IMR-90 (cell line): Measurements from ENCODE around the gene DACH1. TPM values are rescaled to one million over a fixed set of nuclear protein-coding genes. Genes with fewer than 3 reads are reported as not detected.

Source experiments
- ATAC-seq: fragments of 200-7000 bp; cut with Tn5 transposase; 2 replicates; pipeline ENCODE4 v1.9.1; 2020; ENCODE audit warnings: low read depth, mild to moderate bottlenecking, moderate library complexity
- BruUV-seq: library from RNA; stranded (reverse); fragments of 400-500 nt; replicated peaks from 2 replicates; lab custom pipeline; 2021; lab: Mats Ljungman, UMichigan
- CTCF ChIA-PET: fragments of 300-600 bp; formaldehyde crosslinking; extraction: SDS; loops from one replicate; lab custom pipeline; 2021; ENCODE audit warnings: antibody characterized with exemption; lab: Yijun Ruan, JAX
- POLR2A ChIA-PET: fragments of 300-600 bp; sonication (Branson Sonifier 250); formaldehyde crosslinking; loops from one replicate; lab custom pipeline; 2022; ENCODE audit warnings: antibody characterized with exemption; ENCODE audit not compliant: unreplicated experiment; lab: Charles Lee
- DNase-seq: peaks from one replicate; pipeline ENCODE4 v3.0.0; 2013
- H2AFZ ChIP-seq: replicated peaks from 2 replicates; pipeline ENCODE3; 2013; ENCODE audit warnings: low read length, mild to moderate bottlenecking; ENCODE audit not compliant: poor library complexity
- H2AK5ac ChIP-seq: 2 replicates; pipeline ENCODE4 v1.6.1; 2013; ENCODE audit warnings: low read depth, low read length, inconsistent platforms
- H2AK9ac ChIP-seq: replicated peaks from 2 replicates; pipeline ENCODE3; 2013; ENCODE audit warnings: mild to moderate bottlenecking, low read depth, low read length, moderate library complexity; ENCODE audit not compliant: poor library complexity
- H2BK120ac ChIP-seq: 2 replicates; pipeline ENCODE4 v1.6.1; 2013; ENCODE audit warnings: low read depth, low read length, inconsistent platforms
- H2BK15ac ChIP-seq: 3 replicates; pipeline ENCODE4 v1.6.1; 2013; ENCODE audit warnings: low read depth, low read length, inconsistent platforms
- H2BK20ac ChIP-seq: 2 replicates; pipeline ENCODE4 v1.6.1; 2013; ENCODE audit warnings: low read depth, mild to moderate bottlenecking, inconsistent platforms, low read length, moderate library complexity
- H2BK5ac ChIP-seq: 2 replicates; pipeline ENCODE4 v1.6.1; 2013; ENCODE audit warnings: mild to moderate bottlenecking, low read depth, low read length, inconsistent platforms; ENCODE audit not compliant: poor library complexity, severe bottlenecking
- H3K14ac ChIP-seq: replicated peaks from 2 replicates; pipeline ENCODE4 v1.6.1; 2013; ENCODE audit warnings: low read depth, low read length, inconsistent platforms
- H3K18ac ChIP-seq: 2 replicates; pipeline ENCODE4 v1.6.1; 2013; ENCODE audit warnings: low read depth, low read length, control low read depth
- H3K23ac ChIP-seq: 2 replicates; pipeline ENCODE4 v1.6.1; 2013; ENCODE audit warnings: low read depth, low read length, inconsistent platforms
- H3K27ac ChIP-seq: 2 replicates; pipeline ENCODE4 v1.5.1; 2013; ENCODE audit warnings: mild to moderate bottlenecking, control low read depth, low read length; ENCODE audit not compliant: insufficient read depth
- H3K27me3 ChIP-seq: 2 replicates; pipeline ENCODE4 v1.6.1; 2013; ENCODE audit warnings: low read length; ENCODE audit not compliant: control insufficient read depth, insufficient read depth
- H3K36me3 ChIP-seq: 2 replicates; pipeline ENCODE4 v1.6.1; 2013; ENCODE audit warnings: low read length, mixed read lengths; ENCODE audit not compliant: control insufficient read depth, insufficient read depth
- H3K4ac ChIP-seq: 2 replicates; pipeline ENCODE4 v1.6.1; 2013; ENCODE audit warnings: low read depth, low read length, inconsistent platforms
- H3K4me1 ChIP-seq: 2 replicates; pipeline ENCODE4 v1.6.1; 2013; ENCODE audit warnings: low read length, mixed read lengths; ENCODE audit not compliant: control insufficient read depth, insufficient read depth
- H3K4me2 ChIP-seq: 2 replicates; pipeline ENCODE4 v1.6.1; 2013; ENCODE audit warnings: low read depth, mild to moderate bottlenecking, control low read depth, low read length, moderate library complexity
- H3K4me3 ChIP-seq: 2 replicates; pipeline ENCODE4 v1.5.1; 2013; ENCODE audit warnings: low read depth, mild to moderate bottlenecking, control low read depth, low read length, moderate library complexity; ENCODE audit not compliant: insufficient read depth
- H3K56ac ChIP-seq: 2 replicates; pipeline ENCODE4 v1.6.1; 2013; ENCODE audit warnings: low read length, inconsistent platforms; ENCODE audit not compliant: insufficient read depth; ENCODE audit errors: extremely low read depth
- H3K79me1 ChIP-seq, 2 experiments: 2 replicates each; pipeline ENCODE4 v1.6.1; 2013; ENCODE audit warnings: low read length in 2 of 2, inconsistent platforms in 1 of 2, low read depth in 1 of 2
- H3K9ac ChIP-seq: 2 replicates; pipeline ENCODE4 v1.6.1; 2013; ENCODE audit warnings: low read depth, low read length, control low read depth
- H3K9me1 ChIP-seq: 2 replicates; pipeline ENCODE4 v1.6.1; 2013; ENCODE audit warnings: low read length, inconsistent platforms; ENCODE audit not compliant: insufficient read depth
- H3K9me3 ChIP-seq: 2 replicates; pipeline ENCODE4 v1.6.1; 2013; ENCODE audit warnings: low read length; ENCODE audit not compliant: control insufficient read depth, insufficient read depth
- H4K20me1 ChIP-seq: 2 replicates; pipeline ENCODE4 v1.6.1; 2013; ENCODE audit warnings: low read length, inconsistent platforms; ENCODE audit not compliant: insufficient read depth
- H4K5ac ChIP-seq: 2 replicates; pipeline ENCODE4 v1.6.1; 2013; ENCODE audit warnings: mild to moderate bottlenecking, low read depth, low read length, control low read depth
- H4K8ac ChIP-seq, 2 experiments: 2 replicates each; pipeline ENCODE4 v1.6.1; 2013; ENCODE audit warnings: low read depth in 2 of 2, low read length in 2 of 2, control low read depth in 1 of 2, inconsistent platforms in 1 of 2
- H4K91ac ChIP-seq: 2 replicates; pipeline ENCODE4 v1.6.1; 2013; ENCODE audit warnings: low read depth, low read length, inconsistent platforms; ENCODE audit not compliant: insufficient read depth
- BHLHE40 ChIP-seq: fragments of 150-350 bp; IDR thresholded peaks from 2 replicates; pipeline ENCODE4 v1.6.1; 2016; ENCODE audit warnings: mild to moderate bottlenecking, low read depth, low read length
- CEBPB ChIP-seq: IDR thresholded peaks from 2 replicates; pipeline ENCODE4 v1.6.1; 2012; ENCODE audit warnings: low read depth, low read length, improper control_type of control experiment
- CHD1 ChIP-seq: IDR thresholded peaks from 2 replicates; pipeline ENCODE4 v1.6.1; 2012; ENCODE audit warnings: low read depth, low read length, improper control_type of control experiment
- ELK1 ChIP-seq: fragments of 150-350 bp; IDR thresholded peaks from 2 replicates; pipeline ENCODE4 v1.6.1; 2016; ENCODE audit warnings: low read depth, mild to moderate bottlenecking, low read length, moderate library complexity, borderline replicate concordance
- FOS ChIP-seq: fragments of 150-350 bp; IDR thresholded peaks from 2 replicates; pipeline ENCODE4 v1.6.1; 2016; ENCODE audit warnings: low read depth, low read length
- MAFK ChIP-seq: IDR thresholded peaks from 2 replicates; pipeline ENCODE4 v1.6.1; 2012; ENCODE audit warnings: low read depth, low read length, improper control_type of control experiment
- MAZ ChIP-seq: IDR thresholded peaks from 2 replicates; pipeline ENCODE4 v1.6.1; 2012; ENCODE audit warnings: low read depth, mild to moderate bottlenecking, low read length, improper control_type of control experiment, moderate library complexity, borderline replicate concordance
- MXI1 ChIP-seq: IDR thresholded peaks from 2 replicates; pipeline ENCODE4 v1.6.1; 2012; ENCODE audit warnings: low read depth, mild to moderate bottlenecking, low read length, moderate library complexity, borderline replicate concordance
- NFE2L2 ChIP-seq: fragments of 150-350 bp; IDR thresholded peaks from 2 replicates; pipeline ENCODE4 v1.6.1; 2016; ENCODE audit warnings: low read depth, mild to moderate bottlenecking, low read length
- POLR2A ChIP-seq: IDR thresholded peaks from 2 replicates; pipeline ENCODE4 v1.6.1; 2012; ENCODE audit warnings: mild to moderate bottlenecking, low read depth, low read length
- RAD21 ChIP-seq: IDR thresholded peaks from 2 replicates; pipeline ENCODE4 v1.6.1; 2012; ENCODE audit warnings: low read length, improper control_type of control experiment
- RCOR1 ChIP-seq: IDR thresholded peaks from 2 replicates; pipeline ENCODE4 v1.6.1; 2012; ENCODE audit warnings: mild to moderate bottlenecking, low read length, improper control_type of control experiment; ENCODE audit not compliant: insufficient replicate concordance
- RFX5 ChIP-seq: IDR thresholded peaks from 2 replicates; pipeline ENCODE4 v1.8.0; 2012; ENCODE audit warnings: low read depth, mild to moderate bottlenecking, low read length, moderate library complexity
- SMC3 ChIP-seq: fragments of 150-350 bp; IDR thresholded peaks from 2 replicates; pipeline ENCODE4 v1.6.1; 2016; ENCODE audit warnings: low read depth, mild to moderate bottlenecking, antibody characterized with exemption, low read length, moderate library complexity
- USF2 ChIP-seq: fragments of 150-350 bp; IDR thresholded peaks from 2 replicates; pipeline ENCODE4 v1.6.1; 2017; ENCODE audit warnings: mild to moderate bottlenecking, antibody characterized with exemption, low read length, low read depth
- WGBS, 2 experiments: methylation state at CpG; one replicate each; pipeline versions ENCODE4 v1.1.5 to v1.1.7; 2013; ENCODE audit warnings: missing lambda C conversion rate in 2 of 2; ENCODE audit not compliant: insufficient read length in 1 of 2; ENCODE audit errors: extremely low coverage in 2 of 2; 5-methylcytosine and 5-hydroxymethylcytosine counted together
- dilution Hi-C: fragments of 300-500 bp; cut with HindIII; formaldehyde crosslinking; loops from one replicate; pipeline ENCODE4 v1.14.3; 2018; ENCODE audit warnings: low sequenced_read_pairs; ENCODE audit not compliant: unreplicated experiment
- in situ Hi-C: fragments of 300-500 bp; cut with MboI; formaldehyde crosslinking; loops from 3 replicates; pipeline ENCODE4 v1.14.3; 2019; ENCODE audit warnings: low sequenced_read_pairs, inconsistent platforms, mixed read lengths
- intact Hi-C: fragments of 100-400 bp; cut with micrococcal nuclease; formaldehyde crosslinking; loops from 2 replicates; pipeline ENCODE4 v1.10.0; 2022
- polyA plus RNA-seq, 3 experiments: library from polyadenylated mRNA; depleted of rRNA; stranded (reverse); fragments of >200 nt; gene quantifications; 2 replicates each; pipeline ENCODE4 v1.2.3, GENCODE V29; 2012; ENCODE audit warnings: low replicate concordance in 1 of 3
- total RNA-seq: library from RNA; depleted of rRNA; stranded (reverse); fragments of >200 nt; gene quantifications from 2 replicates; pipeline ENCODE4 v1.2.3, GENCODE V29; 2012
- TF ChIP-seq, protein P1 (sequence below): conservative IDR thresholded peaks from 2 replicates; pipeline ENCODE4 v1.5.1; 2012; ENCODE audit warnings: mild to moderate bottlenecking, low read depth, low read length, improper control_type of control experiment

Gene DACH1
- total and polyA plus RNA-seq, 2 of the 4 experiments (the other 2 are of a cell fraction): not detected

DNA sequence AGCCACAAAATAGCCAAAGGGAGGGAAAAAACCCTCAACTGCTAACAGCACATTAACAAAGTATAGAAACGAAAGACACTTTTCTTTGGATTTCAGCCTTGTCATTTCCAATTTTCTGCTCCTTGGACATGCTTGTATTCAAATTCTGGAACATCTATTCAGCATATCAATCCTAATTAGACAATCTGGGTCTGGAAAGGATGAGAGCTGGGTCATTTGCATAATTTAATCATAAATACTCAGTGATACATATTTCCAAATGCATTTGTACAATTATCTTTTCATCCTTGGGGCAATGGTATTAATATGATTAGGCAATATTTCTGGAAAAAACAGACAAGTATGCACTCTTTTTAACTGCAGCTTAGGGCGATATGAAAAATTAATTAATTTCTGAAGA lies 14.3 kb downstream of the DACH1 start:
- dilution Hi-C loops: no loop called here
- Histone ChIP-seq H3K23ac (no peak overlapping the region), H4K20me1 (no peaks in the 10 kb centered on the region), H2BK15ac (no peak overlapping the region), H3K4me2 (no peak overlapping the region), H3K27me3 (no peaks in the 10 kb centered on the region), H2AFZ (no peak overlapping the region), H3K4ac (no peak overlapping the region), H3K36me3 (no peaks in the 10 kb centered on the region), H2BK20ac (no peak overlapping the region), H4K8ac (no peak overlapping the region), H3K56ac (no peak overlapping the region), H3K4me1 (no peaks in the 10 kb centered on the region), H2AK9ac (no peak overlapping the region), H2BK5ac (no peak overlapping the region), H2BK120ac (no peak overlapping the region), H3K9me3 (no peaks in the 10 kb centered on the region), H4K5ac (no peak overlapping the region), H2AK5ac (no peak overlapping the region), H3K4me3 (no peak overlapping the region), H3K79me1 (no peaks in the 10 kb centered on the region), H3K9ac (no peak overlapping the region), H3K14ac (no peak overlapping the region), H4K91ac (no peak overlapping the region), H3K27ac (no peak overlapping the region), H3K9me1 (no peaks in the 10 kb centered on the region), H3K18ac (no peak overlapping the region)
- DNase-seq (no peak), ATAC-seq (no peak)
- POLR2A ChIA-PET: no interaction called here
- in situ Hi-C loops: no loop called here
- TF ChIP-seq, protein P1, sequence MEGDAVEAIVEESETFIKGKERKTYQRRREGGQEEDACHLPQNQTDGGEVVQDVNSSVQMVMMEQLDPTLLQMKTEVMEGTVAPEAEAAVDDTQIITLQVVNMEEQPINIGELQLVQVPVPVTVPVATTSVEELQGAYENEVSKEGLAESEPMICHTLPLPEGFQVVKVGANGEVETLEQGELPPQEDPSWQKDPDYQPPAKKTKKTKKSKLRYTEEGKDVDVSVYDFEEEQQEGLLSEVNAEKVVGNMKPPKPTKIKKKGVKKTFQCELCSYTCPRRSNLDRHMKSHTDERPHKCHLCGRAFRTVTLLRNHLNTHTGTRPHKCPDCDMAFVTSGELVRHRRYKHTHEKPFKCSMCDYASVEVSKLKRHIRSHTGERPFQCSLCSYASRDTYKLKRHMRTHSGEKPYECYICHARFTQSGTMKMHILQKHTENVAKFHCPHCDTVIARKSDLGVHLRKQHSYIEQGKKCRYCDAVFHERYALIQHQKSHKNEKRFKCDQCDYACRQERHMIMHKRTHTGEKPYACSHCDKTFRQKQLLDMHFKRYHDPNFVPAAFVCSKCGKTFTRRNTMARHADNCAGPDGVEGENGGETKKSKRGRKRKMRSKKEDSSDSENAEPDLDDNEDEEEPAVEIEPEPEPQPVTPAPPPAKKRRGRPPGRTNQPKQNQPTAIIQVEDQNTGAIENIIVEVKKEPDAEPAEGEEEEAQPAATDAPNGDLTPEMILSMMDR: no peak
- TF ChIP-seq RCOR1: no peak
- no peak for TF ChIP-seq RFX5
- TF ChIP-seq CEBPB: no peak
- no peak for TF ChIP-seq NFE2L2
- TF ChIP-seq CHD1: no peak
- TF ChIP-seq USF2: no peak
- no peak for TF ChIP-seq MXI1
- no peak for TF ChIP-seq POLR2A
- TF ChIP-seq SMC3: no peak
- TF ChIP-seq FOS: no peak
- no peak for TF ChIP-seq BHLHE40
- no peak for TF ChIP-seq MAFK
- no peak for TF ChIP-seq RAD21
- no peak for TF ChIP-seq MAZ
- no peak for TF ChIP-seq ELK1
- intact Hi-C loops: no loop called here
- BruUV-seq: no TSS peak
- no CpG with 5 or more reads among the region's 2 CpGs for WGBS, 2 experiments
- CTCF ChIA-PET: no interaction called here
